NCI-H1092 treated with DMSO at 0.1 percent for 48 hours (cell line): ENCODE measurements around the gene ADAM33.

Experiments
- DNase-seq: peaks from one replicate; lab custom pipeline; 2025; lab: John Stamatoyannopoulos, UW

Gene ADAM33

GRCh38 chr20:3689978-3690377 is 8.2 kb upstream of the ADAM33 start:
- DNase-seq, result no peak

GRCh38 chr20:3687655-3688054 is 5.8 kb upstream of the ADAM33 start:
- no peak for DNase-seq

- DNase-seq, result peak; percentile 2
These were observed 5.1 kb upstream of the ADAM33 start for GRCh38 chr20:3686867-3687321.

- no peak for DNase-seq
These were observed 4.6 kb upstream of the ADAM33 start for GRCh38 chr20:3686421-3686820.

- no peak for DNase-seq
These were observed 3.5 kb upstream of the ADAM33 start for GRCh38 chr20:3685341-3685740.

GRCh38 chr20:3681352-3681930 is 369 bp downstream of the ADAM33 start:
- no peak for DNase-seq

GRCh38 chr20:3680701-3681351 is 984 bp downstream of the ADAM33 start:
- DNase-seq, result no peak

- no peak for DNase-seq
These were observed 1.8 kb downstream of the ADAM33 start for GRCh38 chr20:3679749-3680700.

- no peak for DNase-seq
These were observed 2.7 kb downstream of the ADAM33 start for GRCh38 chr20:3678856-3679720.

GRCh38 chr20:3678198-3678597 is 3.6 kb downstream of the ADAM33 start:
- DNase-seq, result no peak

- no peak for DNase-seq
These were observed 4.1 kb downstream of the ADAM33 start for GRCh38 chr20:3677733-3678132.

- no peak for DNase-seq
These were observed 6.6 kb downstream of the ADAM33 start for GRCh38 chr20:3674995-3675900.

GRCh38 chr20:3674447-3674846 is 7.4 kb downstream of the ADAM33 start:
- no peak for DNase-seq

- no peak for DNase-seq
These were observed 8.4 kb downstream of the ADAM33 start for GRCh38 chr20:3673221-3674070.

- DNase-seq, result no peak
These were observed 9.2 kb downstream of the ADAM33 start for GRCh38 chr20:3672547-3673171.

GRCh38 chr20:3671986-3672546 is 9.7 kb downstream of the ADAM33 start:
- DNase-seq, result no peak

- no peak for DNase-seq
These were observed 10.9 kb downstream of the ADAM33 start for GRCh38 chr20:3670945-3671344.

- DNase-seq, result no peak
These were observed 11.3 kb downstream of the ADAM33 start for GRCh38 chr20:3670511-3670910.
